LoVo (cell line): ENCODE results near the gene KCNRG.
"Not testable (repeated sequence)": the region's sequence is repeated elsewhere in the genome, so short reads cannot be mapped to it uniquely, and the experiment has no call there.

Experiments used
- DNase-seq: peaks from one replicate; pipeline ENCODE4 v3.0.0-alpha.2; 2016; ENCODE audit warnings: low spot score

Gene KCNRG, protein sequence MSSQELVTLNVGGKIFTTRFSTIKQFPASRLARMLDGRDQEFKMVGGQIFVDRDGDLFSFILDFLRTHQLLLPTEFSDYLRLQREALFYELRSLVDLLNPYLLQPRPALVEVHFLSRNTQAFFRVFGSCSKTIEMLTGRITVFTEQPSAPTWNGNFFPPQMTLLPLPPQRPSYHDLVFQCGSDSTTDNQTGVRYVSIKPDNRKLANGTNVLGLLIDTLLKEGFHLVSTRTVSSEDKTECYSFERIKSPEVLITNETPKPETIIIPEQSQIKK

DNA sequence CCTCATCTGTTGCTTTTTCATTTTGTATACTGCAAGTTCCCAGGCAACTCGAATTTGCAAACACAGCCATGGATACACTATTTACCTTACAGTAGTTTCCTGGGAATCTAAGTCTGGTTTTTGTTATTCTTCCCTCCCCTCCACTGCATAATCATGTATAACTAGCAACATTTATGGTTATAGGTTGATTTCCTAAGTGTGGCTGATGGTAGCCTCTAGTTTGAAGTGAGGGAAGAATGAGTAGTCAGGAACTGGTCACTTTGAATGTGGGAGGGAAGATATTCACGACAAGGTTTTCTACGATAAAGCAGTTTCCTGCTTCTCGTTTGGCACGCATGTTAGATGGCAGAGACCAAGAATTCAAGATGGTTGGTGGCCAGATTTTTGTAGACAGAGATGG, at the start of gene KCNRG:
KCNRG (plus strand) TSS at position 187 of the 400 bp plus-strand sequence; CDS start at position 237, 50 bp downstream.
- no peak for DNase-seq

DNA sequence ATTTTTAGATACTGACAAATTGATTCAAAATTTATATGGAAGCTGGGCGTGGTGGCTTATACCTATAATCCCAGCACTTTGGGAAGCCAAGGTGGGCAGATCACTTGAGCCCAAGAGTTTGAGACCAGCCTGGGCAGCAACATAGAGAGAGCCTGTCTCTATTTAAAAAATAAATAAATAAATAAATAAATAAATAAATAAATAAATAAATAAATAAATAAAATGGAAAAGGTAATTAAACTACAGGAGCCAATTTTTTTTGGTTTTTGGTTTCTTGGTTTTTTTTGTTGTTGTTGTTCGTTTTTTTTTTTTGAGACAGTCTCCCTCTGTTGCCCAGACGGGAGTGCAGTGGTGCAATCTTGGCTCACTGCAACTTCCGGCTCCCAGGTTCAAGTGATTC, 47.8 kb upstream of the KCNRG start:
- no peak for DNase-seq

DNA sequence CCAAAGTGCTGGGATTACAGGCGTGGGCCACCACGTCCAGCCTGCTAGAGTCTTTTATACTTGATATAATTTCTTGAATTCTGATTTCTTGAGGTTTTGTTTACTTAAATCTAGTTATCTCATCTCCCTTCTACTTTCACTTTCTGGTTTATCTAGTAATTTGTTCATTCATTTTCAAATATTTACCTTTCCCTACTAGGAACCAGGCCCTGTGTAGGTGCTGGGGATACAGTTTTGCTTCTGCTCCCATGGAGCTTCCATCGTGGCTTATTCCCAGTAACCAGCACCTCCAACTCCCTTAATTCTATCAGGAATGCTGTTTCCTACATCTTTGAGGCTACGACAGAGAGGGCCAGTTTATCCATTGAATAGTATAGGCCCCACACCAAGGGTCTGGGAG, 42.5 kb upstream of the KCNRG start:
- DNase-seq = no peak

DNA sequence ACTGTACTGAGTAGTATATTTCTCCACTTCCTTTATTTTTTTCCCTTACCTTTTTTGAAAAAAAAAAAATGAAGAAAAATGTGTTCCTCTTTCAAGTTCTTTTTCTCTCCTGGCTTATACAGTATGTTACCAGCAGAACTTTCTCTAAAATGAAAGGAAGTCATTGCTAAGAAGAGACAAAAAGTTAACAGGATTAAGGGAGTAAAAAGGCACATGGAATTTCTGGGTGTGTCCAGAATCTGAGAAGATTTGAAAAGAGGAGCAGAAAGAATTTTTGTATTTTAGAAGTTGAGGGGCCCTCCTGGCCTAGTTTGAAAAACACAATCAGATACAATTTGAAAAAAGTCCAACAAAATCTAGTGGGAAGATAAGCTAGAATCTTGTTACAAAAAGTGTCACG, 39.4 kb upstream of the KCNRG start:
- DNase-seq = no peak

DNA sequence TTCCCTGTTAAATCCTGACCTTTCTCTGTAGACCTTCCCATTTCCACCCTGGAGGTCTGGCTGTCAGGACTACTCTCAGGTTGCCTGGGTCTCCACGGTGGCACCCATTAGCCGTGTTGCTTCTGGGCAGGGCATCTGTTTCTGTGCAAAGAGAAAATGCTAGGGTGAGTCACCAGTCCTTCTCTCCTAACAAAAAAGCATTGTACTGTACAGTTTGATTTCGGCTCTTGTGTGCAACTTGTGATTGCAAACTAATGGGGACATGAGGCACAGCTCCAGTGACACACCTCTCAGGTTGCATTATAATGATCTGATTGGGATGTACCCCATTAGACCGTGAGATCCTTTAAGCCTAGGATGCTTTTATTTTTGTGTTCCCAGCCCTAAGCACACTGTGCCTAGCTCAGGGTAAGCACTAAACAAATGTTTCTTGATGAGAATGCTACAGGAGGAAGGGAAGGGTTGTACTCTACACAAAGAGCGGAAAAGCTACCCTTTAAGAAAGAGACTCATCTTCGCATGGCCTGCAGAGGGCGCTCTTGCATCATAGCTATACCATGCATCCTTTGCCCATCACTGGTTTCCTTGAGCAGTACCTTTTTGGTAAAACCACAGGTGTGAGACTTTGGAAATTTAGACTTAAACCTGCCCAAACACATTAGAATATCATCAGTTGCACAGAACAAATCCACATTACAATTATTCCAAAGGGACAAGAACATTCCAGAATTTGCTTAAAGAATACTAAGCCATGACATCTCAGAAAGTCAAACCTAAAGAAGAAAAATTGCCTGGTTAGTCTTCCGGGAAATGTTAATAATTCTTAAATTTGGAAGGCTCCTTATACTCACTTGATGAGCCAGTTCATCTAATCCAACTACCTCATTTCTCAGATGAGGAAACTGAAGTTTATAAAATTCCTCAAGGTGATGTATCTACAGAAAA, 38.7 kb upstream of the KCNRG start:
- DNase-seq = peak; percentile 71

DNA sequence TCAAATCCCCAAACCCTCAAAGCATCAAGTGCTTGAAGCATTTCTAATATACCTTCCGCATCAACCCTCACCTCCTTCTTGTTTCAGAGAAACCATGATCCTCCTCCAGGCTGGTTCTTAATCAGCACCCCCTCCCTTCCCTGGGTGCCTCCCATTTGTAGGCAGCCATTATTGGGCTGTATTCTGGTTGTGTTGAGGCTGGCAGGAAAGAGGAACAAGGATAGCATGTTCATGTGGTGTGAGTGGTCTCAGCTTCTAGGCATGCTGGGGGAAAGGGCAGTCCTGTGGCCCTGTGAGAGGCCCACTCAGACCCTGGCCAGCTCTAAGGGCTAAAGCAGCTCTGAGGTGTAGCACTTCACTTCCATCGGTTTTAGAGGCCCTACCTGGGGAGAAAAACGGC, 37.3 kb upstream of the KCNRG start:
- DNase-seq = no peak

DNA sequence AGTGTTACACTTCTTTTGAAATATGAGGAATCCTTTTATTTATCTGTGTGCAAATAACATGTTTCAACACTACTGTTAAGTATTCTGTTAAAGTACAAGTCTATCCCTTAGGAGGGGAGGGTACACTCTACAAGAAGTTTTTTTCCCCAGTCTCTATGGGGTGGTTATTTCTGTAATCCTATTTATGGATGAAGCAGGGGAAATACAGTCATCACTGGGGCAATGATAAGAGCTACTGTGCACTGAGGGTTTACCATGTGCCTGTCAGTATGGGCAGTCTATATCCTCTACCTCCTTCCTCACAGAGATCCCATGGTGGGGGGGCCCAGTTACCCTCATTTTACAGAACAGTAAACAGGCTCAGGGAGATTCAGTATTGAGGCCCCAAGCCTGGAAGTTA, 35.0 kb upstream of the KCNRG start:
- DNase-seq = no peak

DNA sequence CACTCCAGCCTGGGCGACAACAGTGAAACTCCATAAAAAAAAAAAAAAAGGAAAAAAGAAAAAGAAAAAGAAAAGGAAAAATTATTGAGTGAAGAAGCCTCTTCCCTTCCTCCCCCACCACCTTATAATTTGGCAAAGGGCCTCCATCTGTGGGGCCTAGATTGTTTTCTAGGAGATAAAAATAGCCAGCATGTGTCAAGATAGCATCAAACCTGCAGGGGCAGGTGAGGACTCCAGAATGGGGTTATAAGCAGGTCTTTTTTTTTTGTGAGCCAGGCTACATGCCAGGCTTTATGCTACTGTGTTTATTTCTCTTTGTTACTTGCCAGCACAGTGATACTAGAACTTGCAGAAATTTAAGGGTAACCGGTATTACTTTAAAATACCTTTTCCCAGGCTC, 30.1 kb upstream of the KCNRG start:
- no peak for DNase-seq

DNA sequence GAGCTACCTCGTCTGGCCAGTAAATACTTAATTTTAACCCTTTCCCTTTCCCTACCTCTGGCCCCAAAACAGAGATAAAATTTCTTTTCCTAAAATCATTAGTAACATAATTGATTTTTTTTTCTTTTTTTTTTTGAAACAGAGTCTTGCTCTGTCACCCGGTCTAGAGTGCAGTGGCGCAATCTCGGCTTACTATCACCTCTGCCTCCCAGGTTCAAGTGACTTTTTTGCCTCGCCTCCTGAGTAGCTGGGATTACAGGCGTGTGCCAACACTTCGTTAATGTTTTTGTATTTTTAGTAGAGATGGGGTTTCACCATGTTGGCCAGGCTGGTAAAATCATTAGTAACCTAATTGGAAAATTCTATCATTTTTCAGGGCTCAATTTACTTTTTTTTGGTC, 28.8 kb upstream of the KCNRG start:
- no peak for DNase-seq

DNA sequence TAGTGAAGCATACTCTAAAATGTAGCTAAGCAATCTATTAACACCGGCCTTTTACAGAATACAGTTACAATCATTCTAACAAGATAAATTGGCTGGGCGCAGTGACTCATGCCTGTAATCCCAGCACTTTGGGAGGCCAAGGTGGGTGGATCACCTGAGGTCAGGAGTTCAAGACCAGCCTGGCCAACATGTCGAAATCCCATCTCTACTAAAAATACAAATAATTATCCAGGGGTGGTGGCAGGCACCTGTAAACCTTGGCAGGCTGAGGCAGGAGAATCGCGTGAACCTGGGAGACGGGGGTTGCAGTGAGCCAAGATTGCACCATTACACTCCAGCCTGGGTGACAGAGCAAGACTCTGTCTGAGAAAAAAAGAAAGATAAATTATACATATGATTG, 24.6 kb upstream of the KCNRG start:
- not testable (repeated sequence) for DNase-seq

DNA sequence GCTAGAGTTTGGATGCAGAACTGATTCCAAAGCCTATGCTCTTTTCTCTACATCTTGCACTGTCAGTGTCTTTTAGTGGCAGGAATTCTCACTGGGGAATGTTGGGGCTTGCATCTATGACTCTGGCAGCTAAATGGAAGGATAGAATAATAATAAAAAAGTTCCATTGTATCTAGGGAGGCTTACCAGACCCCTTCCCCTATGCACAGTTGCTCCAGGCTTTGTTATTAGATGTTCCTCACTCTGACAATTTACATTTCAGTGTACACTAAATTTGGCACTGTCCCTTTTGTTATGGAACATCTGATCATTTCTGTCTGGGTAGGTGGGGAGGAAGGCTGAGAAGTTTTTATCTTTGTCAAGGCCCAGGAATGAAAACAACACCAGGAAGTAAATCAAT, 22.1 kb upstream of the KCNRG start:
- DNase-seq = no peak

DNA sequence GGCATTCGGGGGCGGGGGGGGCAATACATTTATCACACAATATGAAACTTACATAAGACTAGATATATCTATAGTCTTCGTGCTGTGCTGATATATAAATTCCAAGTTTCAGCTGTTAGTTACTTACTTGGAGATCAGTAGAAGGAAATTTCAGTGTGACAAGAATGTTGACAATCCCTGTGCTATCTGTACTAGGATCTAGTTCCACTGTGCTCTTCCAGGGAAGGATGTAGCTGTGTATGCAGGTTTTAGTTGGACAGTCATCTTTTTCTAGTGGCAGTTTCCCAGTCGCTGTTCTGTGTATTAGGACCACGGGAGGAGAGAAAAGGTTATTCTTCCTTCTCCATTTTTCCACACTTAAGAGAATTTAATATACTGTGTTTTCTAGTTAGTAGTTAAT, 21.6 kb upstream of the KCNRG start:
- no peak for DNase-seq

DNA sequence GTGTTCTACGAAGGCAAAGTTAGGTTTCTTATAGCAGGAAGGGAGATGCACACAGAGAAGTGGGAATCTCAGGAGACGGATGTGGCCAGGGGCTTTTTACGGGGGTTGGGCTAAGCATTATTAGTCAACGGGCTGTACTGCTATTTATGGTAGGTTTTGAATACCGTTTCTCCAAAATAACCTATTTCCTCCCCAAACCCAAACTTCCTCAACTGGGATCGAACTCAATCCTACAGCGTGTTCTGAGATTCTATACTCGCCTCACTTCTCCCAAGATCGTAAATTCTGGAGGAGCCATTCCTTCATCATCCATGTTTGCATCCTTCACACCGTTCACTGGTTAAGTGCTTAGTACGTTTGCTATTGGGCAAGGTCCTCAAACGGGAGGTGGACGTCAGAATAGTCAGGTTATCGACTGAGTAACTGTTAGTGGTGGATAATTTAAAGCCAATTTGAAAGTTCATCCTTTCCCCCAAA, 19.6 kb upstream of the KCNRG start:
- DNase-seq = no peak

DNA sequence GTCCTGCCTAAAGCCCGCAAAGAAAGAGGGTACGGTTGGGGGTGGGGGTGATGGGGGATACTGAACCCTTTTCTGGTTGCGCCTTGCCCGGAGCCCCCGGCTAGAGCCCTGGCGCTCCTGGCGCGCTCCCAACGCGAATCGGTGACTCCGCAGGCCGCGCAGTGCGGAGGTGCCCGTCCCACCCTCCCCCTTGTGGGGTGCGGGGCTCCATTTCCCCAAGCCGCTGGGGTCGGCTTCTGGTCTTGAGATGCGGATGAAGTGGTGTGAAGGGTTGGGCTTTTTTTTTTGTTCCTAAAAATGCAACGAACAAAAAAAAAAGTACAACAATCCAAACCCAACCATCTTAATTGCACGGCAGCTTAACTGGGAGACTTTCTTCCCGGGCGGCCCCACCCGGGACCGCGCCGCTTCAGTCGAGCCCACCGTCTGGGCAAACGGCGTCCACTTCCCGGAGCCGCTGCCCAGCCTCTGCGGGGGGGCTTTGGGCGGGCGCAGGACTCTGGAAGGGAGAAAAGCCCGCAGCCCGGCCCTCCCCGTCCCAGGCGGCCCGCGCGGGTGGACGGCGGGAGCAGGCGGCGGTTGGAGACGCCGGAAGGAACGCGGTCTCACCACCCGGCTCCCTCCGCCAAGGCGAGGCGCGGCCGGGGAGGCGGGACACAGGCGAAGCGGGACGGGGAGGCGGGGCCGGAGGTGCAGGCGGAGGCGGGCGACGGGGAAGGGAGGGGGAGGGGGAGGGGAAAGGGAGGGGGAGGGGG, 18.9 kb upstream of the KCNRG start:
- DNase-seq = peak; percentile 92

DNA sequence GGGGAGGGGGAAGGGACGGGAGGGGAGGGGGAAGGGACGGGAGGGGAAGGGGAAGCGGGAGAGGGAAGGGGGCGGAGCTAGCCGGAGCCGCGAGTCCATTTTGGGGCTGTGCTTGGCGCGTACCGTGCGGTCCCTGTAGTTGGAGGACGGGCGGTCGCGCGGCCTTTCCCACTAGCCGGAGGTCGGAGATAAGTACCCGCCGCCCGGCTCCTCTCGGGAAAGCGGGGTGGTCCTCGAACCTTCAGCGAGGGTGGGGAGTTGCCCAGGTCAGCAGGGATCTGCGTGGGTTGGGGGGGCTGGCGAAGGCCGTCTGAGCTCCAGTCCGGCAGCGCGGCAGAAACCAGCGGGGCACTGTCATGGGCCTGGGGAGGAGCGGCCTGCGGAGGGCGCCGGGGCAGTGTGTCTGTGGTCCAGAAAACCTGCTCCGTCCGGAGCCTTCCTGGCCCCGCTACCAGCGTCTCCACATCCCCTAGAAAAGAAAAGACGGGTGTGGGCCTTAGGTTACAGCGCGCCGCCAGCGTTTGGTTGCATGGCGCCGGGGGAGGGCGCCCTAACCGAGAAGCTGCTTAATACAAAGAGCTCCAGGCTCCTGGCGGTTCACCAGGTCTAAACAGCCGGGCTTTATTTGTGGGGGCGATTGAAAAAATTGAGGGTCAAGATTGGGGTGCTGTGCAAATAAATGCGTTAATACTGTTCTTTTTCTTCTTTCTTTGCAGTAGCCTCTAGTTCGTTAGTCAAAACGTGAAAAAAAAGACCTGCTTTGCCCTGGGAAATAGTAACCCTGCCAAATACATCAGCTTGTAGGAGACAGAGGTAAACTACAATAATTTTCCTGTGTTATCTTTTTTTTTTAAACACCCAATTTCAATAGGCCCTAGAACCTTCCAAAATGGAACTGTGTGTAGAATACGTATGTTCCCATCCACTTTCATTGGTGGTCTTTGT, 18.0 kb upstream of the KCNRG start, which contains the start of gene TRIM13:
TRIM13 (plus strand) TSS at position 92 of the 945 bp plus-strand sequence. CDS start 14,899 bp downstream, outside the sequence.
- DNase-seq = peak; percentile 89

DNA sequence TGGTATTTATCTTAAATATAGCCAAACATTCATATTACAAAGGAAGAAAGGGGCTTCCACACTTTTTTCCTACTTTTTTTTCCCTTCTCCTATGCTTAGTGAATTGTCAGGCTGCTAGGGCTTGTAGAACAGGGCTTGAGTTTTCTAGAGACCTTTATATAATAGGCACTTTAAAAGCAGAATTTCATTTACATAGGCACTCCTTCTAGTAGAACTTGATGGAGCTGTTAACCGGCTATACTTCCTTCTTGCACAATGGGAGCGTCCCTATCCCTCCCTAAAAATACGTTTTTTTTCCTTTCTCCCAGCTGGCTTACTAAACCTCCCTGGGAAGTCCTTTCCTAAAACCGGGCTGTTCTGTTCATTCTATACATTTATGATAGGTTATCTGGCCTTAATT, 17.3 kb upstream of the KCNRG start:
- peak; percentile 2 for DNase-seq

DNA sequence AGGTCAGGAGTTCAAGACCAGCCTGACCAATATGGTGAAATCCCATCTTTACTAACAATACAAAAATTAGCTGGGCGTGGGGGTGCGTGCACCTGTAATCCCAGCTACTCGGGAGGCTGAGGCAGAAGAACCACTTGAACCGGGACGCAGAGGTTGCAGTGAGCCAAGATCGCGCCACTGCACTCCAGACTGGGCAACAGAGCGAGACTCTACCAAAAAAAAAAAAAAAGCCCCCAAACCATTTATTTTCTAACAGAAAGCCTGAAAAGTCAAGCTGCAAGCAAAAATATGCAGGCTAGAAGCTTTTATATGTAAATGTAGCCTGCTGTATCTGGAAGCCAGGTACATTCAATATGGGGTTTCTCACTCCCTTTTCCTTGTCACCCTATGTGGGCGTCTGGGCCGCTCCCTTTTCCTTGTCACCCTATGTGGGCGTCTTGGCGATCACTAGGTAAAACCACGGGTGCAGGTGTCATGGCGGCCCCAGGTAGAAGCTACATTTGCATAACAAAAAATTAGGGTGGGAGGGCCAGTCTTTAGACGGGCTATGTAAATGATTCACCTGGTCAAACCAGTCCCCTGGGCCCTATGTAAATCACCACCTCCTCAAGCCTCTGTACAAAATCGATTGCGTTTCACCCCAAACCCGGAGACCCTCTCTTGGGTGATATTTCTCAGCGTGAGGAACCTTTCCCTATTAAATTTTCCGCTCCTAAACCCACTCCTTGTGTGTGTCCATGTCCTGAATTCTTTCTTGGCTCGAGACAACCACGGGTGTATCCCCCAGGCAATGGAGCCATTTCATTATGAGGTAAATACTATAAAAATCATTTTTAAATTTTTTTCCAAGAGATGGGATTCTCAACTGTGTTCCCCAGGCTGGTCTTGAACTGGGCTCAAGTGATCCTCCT, 16.3 kb upstream of the KCNRG start:
- DNase-seq = no peak

DNA sequence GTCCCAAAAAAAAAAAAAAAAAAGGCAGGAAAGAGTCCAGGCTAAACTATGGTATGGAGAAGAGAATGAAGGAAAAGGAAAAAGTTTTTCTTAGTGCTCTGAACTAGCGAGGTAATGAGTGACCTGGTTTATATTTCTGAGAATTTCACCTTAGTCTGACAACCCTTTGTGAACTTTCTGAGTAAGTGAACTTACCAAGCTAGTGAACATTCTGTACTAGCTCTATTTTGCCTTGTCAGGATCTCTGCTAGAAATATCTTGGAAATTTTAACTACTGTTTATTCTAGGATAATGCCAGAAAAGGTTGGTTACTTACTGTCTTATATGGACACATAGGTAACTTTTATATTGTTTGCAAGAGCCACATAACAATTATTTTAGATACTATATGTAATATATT, 14.0 kb upstream of the KCNRG start:
- DNase-seq = no peak

DNA sequence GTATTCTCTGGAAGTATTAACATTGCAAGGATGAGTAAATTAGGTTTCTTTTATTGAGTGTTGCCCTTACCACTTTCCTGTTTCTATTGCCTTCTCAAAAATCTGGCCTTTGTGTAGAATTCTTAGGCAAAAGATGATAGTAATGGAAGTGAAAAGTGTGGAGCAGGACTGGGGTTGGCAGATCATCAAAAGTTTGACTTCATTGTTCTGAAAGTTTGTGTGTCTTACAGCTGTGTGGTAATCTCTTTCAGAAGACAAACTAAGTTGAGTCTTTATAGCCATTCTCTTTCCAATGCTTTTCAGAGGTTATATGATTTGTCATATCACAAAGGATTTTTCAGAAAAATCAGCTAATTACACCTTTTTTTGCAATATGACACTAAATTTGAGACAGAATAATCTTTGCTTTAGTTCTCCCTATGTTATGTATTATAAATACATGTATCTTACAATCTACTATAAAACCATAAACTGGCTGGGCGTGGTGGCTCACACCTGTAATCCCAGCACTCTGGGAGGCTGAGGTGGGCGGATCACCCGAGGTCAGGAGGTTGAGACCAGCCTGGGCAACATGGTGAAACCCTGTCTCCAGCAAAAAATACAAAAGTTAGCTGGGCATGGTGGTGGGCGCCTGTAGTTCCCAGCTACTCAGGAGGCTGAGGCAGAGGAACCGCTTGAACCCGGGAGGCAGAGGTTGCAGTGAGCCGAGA, 8.7 kb upstream of the KCNRG start:
- DNase-seq = no peak
